ENCODE data around the gene SPACA7. TPM values are rescaled to one million over a fixed set of nuclear protein-coding genes. Genes with fewer than 3 reads are reported as not detected.
"Not testable (repeated sequence)": the region's sequence is repeated elsewhere in the genome, so short reads cannot be mapped to it uniquely, and the experiment has no call there.

The SPACA7 gene
- total RNA-seq, 1 donor from 2014 or later, result not detected

GRCh38 chr13:112368883-112369282, 7.3 kb upstream of the SPACA7 start:
- H3K4me3 Mint-ChIP-seq, result no peak overlapping the region
- intact Hi-C loops (cut with micrococcal nuclease), result no loop called here
- TF ChIP-seq CTCF (IDR thresholded peaks at IDR 0.05), result no peak
- POLR2A ChIA-PET, result no interaction called here
- no peak overlapping the region for H3K27ac Mint-ChIP-seq
- DNase-seq (no peak), ATAC-seq (ENCODE audit: low read depth) (no peak)
- H3K27me3 Mint-ChIP-seq, result no peaks in the 10 kb centered on the region
- H3K9me3 Mint-ChIP-seq, result peaks cover 11% of the 10 kb centered on the region
- no peaks in the 10 kb centered on the region for H3K4me1 Mint-ChIP-seq
- CTCF ChIA-PET, result no interaction called here
- H3K36me3 Mint-ChIP-seq (ENCODE audit: low read depth), result no peaks in the 10 kb centered on the region

GRCh38 chr13:112370311-112370710, 5.8 kb upstream of the SPACA7 start:
- peaks cover 11% of the 10 kb centered on the region for H3K9me3 Mint-ChIP-seq
- TF ChIP-seq CTCF (IDR thresholded peaks at IDR 0.05), result no peak
- ChIA-PET POLR2A (no interaction called here), CTCF (no interaction called here)
- no peaks in the 10 kb centered on the region for H3K27me3 Mint-ChIP-seq
- H3K4me3 Mint-ChIP-seq, result no peak overlapping the region
- intact Hi-C loops (cut with micrococcal nuclease), result no loop called here
- ATAC-seq (ENCODE audit: low read depth), result no peak
- H3K36me3 Mint-ChIP-seq (ENCODE audit: low read depth), result no peaks in the 10 kb centered on the region
- no peak overlapping the region for H3K27ac Mint-ChIP-seq
- DNase-seq, result no peak
- H3K4me1 Mint-ChIP-seq, result no peaks in the 10 kb centered on the region

GRCh38 chr13:112374271-112374670, 1.9 kb upstream of the SPACA7 start:
- DNase-seq (no peak), ATAC-seq (ENCODE audit: low read depth) (no peak)
- Mint-ChIP-seq H3K4me3 (no peak overlapping the region), H3K4me1 (no peaks in the 10 kb centered on the region), H3K9me3 (peaks cover 4% of the 10 kb centered on the region), H3K36me3 (ENCODE audit: low read depth) (no peaks in the 10 kb centered on the region), H3K27me3 (peaks cover 2% of the 10 kb centered on the region), H3K27ac (no peak overlapping the region)
- CTCF ChIA-PET, result no interaction called here
- intact Hi-C loops (cut with micrococcal nuclease), result no loop called here
- POLR2A ChIA-PET, result no interaction called here
- no peak for TF ChIP-seq CTCF (IDR thresholded peaks at IDR 0.05)

- H3K27ac Mint-ChIP-seq, result no peak overlapping the region
- no peaks in the 10 kb centered on the region for H3K9me3 Mint-ChIP-seq
- TF ChIP-seq CTCF (IDR thresholded peaks at IDR 0.05), result no peak
- H3K4me3 Mint-ChIP-seq, result no peak overlapping the region
- H3K27me3 Mint-ChIP-seq, result no peaks in the 10 kb centered on the region
- H3K4me1 Mint-ChIP-seq, result no peaks in the 10 kb centered on the region
- H3K36me3 Mint-ChIP-seq (ENCODE audit: low read depth), result no peaks in the 10 kb centered on the region
- ChIA-PET CTCF (no interaction called here), POLR2A (no interaction called here)
- intact Hi-C loops (cut with micrococcal nuclease), result no loop called here
- ATAC-seq (ENCODE audit: low read depth), result no peak
- DNase-seq, result no peak
These were observed 15.6 kb downstream of the SPACA7 start for GRCh38 chr13:112391746-112392145.

- ChIA-PET POLR2A (no interaction called here), CTCF (no interaction called here)
- H3K27me3 Mint-ChIP-seq, result no peaks in the 10 kb centered on the region
- no peaks in the 10 kb centered on the region for H3K4me1 Mint-ChIP-seq
- ATAC-seq (ENCODE audit: low read depth), result no peak
- no peak overlapping the region for H3K4me3 Mint-ChIP-seq
- H3K9me3 Mint-ChIP-seq, result no peaks in the 10 kb centered on the region
- DNase-seq, result no peak
- H3K27ac Mint-ChIP-seq, result no peak overlapping the region
- no peaks in the 10 kb centered on the region for H3K36me3 Mint-ChIP-seq (ENCODE audit: low read depth)
- intact Hi-C loops (cut with micrococcal nuclease), result no loop called here
- no peak for TF ChIP-seq CTCF (IDR thresholded peaks at IDR 0.05)
These were observed 16.6 kb downstream of the SPACA7 start for GRCh38 chr13:112392719-112393118.

GRCh38 chr13:112395022-112395421, 18.9 kb downstream of the SPACA7 start:
- POLR2A ChIA-PET; CTCF ChIA-PET; H3K9me3 Mint-ChIP-seq; H3K27ac Mint-ChIP-seq; H3K27me3 Mint-ChIP-seq; DNase-seq; ATAC-seq (ENCODE audit: low read depth); intact Hi-C loops (cut with micrococcal nuclease); H3K4me3 Mint-ChIP-seq; H3K4me1 Mint-ChIP-seq; H3K36me3 Mint-ChIP-seq (ENCODE audit: low read depth): not testable (repeated sequence)

- H3K4me3 Mint-ChIP-seq; H3K27me3 Mint-ChIP-seq; H3K36me3 Mint-ChIP-seq (ENCODE audit: low read depth); H3K9me3 Mint-ChIP-seq; CTCF ChIA-PET; H3K27ac Mint-ChIP-seq; DNase-seq; H3K4me1 Mint-ChIP-seq; intact Hi-C loops (cut with micrococcal nuclease); POLR2A ChIA-PET; ATAC-seq (ENCODE audit: low read depth): not testable (repeated sequence)
These were observed 19.8 kb downstream of the SPACA7 start for GRCh38 chr13:112395941-112396340.

Data from activated B cell treated with CpG ODN at 0.5 μM for 24 hours (primary cell).